Spleen (tissue), 7 donors: Measurements from ENCODE around the gene ZNF576.

ENCODE experiments used
- CTCF ChIP-seq, 11 experiments: fragments of 200-600 bp in 7 of 11; fragments of 450-650 bp in 4 of 11; sonication (generic) in 4 of 11; IDR thresholded peaks in 8 of 11; conservative IDR thresholded peaks in 3 of 11; 1 replicate in 7 of 11; 2 replicates in 4 of 11; pipeline versions ENCODE4 v1.4.0 to v1.8.0; 2016 to 2021; ENCODE audit warnings: antibody characterized with exemption in 11 of 11, inconsistent platforms in 4 of 11, mild to moderate bottlenecking in 1 of 11
- POLR2A ChIP-seq, 3 donors: fragments of 450-650 bp; IDR thresholded peaks; one replicate each; pipeline ENCODE4 v1.5.1; 2017; ENCODE audit warnings: antibody characterized with exemption in 3 of 3, mild to moderate bottlenecking in 1 of 3
- donor health status: DM: no; HTN: no; CAD: no; lungs with moderate emphysema.
- donor health status: DM: no; HTN: no; CAD: no.
- donor health status: DM: no; HTN: no; CAD: no.

- TF ChIP-seq POLR2A (IDR thresholded peaks at IDR 0.05) (no peak), CTCF (IDR thresholded peaks at IDR 0.05 in 8 of 11, conservative IDR thresholded peaks at IDR 0.05 in 3 of 11) (no peak)
Observed at GRCh38 chr19:43639519-43640423, 43.4 kb downstream of the ZNF576 start, which contains the start of gene CADM4.
